ELF-1 (cell line): Measurements from ENCODE around the gene PYGB.

Experiments used
- DNase-seq: peaks from one replicate; pipeline ENCODE4 v3.0.0-alpha.2; 2016; ENCODE audit warnings: low read depth, low spot score

The PYGB gene

GRCh38 chr20:25271486-25272222 lies 23.8 kb downstream of the PYGB start:
- no peak for DNase-seq

GRCh38 chr20:25272223-25273000 lies 24.5 kb downstream of the PYGB start:
- DNase-seq, result no peak

GRCh38 chr20:25273046-25273445 lies 25.2 kb downstream of the PYGB start:
- DNase-seq, result no peak

GRCh38 chr20:25273541-25274358 lies 25.9 kb downstream of the PYGB start:
- no peak for DNase-seq

- DNase-seq, result no peak
Observed at GRCh38 chr20:25274481-25274880, 26.6 kb downstream of the PYGB start.

- DNase-seq, result no peak
Observed at GRCh38 chr20:25274891-25275812, 27.3 kb downstream of the PYGB start.

GRCh38 chr20:25275813-25276532 lies 28.1 kb downstream of the PYGB start:
- DNase-seq, result no peak

GRCh38 chr20:25276533-25277050 lies 28.7 kb downstream of the PYGB start:
- DNase-seq, result no peak

GRCh38 chr20:25277051-25277801 lies 29.3 kb downstream of the PYGB start:
- no peak for DNase-seq

GRCh38 chr20:25277941-25278521 lies 30.1 kb downstream of the PYGB start:
- DNase-seq, result no peak

GRCh38 chr20:25278636-25279361 lies 30.9 kb downstream of the PYGB start:
- no peak for DNase-seq

GRCh38 chr20:25279403-25279802 lies 31.5 kb downstream of the PYGB start:
- DNase-seq, result no peak

GRCh38 chr20:25280051-25280573 lies 32.2 kb downstream of the PYGB start:
- no peak for DNase-seq

GRCh38 chr20:25280574-25281535 lies 33.0 kb downstream of the PYGB start:
- no peak for DNase-seq

GRCh38 chr20:25281541-25281991 lies 33.7 kb downstream of the PYGB start:
- DNase-seq, result no peak

GRCh38 chr20:25282034-25282781 lies 34.3 kb downstream of the PYGB start:
- no peak for DNase-seq
